ENCODE data around the gene IGFBPL1. TPM values are rescaled to one million over a fixed set of nuclear protein-coding genes. Genes with fewer than 3 reads are reported as not detected.

IGFBPL1 gene
- total RNA-seq, 3 donors from 2014 or later, result 0.38 to 0.63 TPM; not detected in 1

DNA sequence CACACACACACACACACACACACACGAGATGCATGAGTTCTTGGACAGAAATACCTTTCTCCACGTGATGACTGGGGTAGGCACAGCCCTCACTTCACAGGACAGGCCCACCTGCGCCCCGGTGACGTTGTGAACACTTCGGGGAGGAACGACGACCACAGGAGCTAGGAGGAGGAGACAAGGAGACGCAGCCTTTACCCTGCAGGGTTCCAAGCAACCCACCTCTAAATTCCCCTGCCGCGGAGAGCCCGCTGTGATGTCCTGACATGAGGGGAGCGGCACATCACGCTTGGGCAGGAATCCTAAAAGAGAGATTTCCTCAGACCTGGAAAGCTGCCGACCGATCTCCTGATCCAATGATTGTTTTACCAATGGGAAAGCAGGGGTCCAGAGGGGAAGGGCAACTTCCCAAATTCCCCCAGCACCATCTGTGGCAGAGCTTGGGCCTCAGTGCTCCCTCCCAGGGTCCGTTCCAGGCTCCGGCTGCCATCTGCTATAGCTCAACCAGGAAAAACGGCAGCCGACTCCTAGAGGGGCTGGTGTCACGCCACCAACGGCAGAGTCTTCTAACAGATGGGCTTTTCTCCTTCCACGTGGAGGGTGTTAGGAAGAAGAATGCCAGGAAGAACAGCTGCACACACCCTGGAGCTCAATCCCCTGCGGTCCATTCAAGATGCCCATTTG is 10.1 kb downstream of the IGFBPL1 start:
- ATAC-seq, result no peak

DNA sequence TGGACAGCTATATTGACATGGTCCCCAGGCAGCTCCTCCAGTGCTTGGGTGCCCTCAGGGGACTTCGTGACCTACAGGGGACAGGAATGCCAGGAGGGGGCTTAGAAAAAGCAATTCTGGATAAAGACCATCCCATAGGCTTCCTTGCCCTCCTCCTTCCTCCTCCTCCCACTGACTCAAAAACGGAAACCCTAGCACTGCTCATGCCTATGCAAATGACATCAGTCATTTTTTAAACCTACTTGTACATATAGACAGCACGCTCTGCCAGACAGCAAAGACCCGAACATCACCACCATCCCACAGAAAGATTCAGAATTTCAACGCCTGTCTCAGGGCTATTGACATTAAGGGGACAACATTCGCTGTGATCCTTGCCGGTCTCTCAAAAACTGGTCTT is 11.0 kb downstream of the IGFBPL1 start:
- DNase-seq (no peak), ATAC-seq (no peak)
- TF ChIP-seq, protein P1, sequence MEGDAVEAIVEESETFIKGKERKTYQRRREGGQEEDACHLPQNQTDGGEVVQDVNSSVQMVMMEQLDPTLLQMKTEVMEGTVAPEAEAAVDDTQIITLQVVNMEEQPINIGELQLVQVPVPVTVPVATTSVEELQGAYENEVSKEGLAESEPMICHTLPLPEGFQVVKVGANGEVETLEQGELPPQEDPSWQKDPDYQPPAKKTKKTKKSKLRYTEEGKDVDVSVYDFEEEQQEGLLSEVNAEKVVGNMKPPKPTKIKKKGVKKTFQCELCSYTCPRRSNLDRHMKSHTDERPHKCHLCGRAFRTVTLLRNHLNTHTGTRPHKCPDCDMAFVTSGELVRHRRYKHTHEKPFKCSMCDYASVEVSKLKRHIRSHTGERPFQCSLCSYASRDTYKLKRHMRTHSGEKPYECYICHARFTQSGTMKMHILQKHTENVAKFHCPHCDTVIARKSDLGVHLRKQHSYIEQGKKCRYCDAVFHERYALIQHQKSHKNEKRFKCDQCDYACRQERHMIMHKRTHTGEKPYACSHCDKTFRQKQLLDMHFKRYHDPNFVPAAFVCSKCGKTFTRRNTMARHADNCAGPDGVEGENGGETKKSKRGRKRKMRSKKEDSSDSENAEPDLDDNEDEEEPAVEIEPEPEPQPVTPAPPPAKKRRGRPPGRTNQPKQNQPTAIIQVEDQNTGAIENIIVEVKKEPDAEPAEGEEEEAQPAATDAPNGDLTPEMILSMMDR (IDR thresholded peaks at IDR 0.05), result no peak
- intact Hi-C loops (cut with DNase I, micrococcal nuclease), result no loop called here
- Histone ChIP-seq H3K4me1 (ENCODE audit: low read depth) (no peaks in the 10 kb centered on the region), H3K9me3 (no peaks in the 10 kb centered on the region), H3K4me3 (no peak overlapping the region), H3K36me3 (ENCODE audit: low read depth) (no peaks in the 10 kb centered on the region)

More for the DNA sequence above, 10.1 kb downstream of the IGFBPL1 start:
- H3K4me3 ChIP-seq, result no peak overlapping the region
- no peaks in the 10 kb centered on the region for H3K4me1 ChIP-seq (ENCODE audit: low read depth)
- no peaks in the 10 kb centered on the region for H3K36me3 ChIP-seq (ENCODE audit: low read depth)
- TF ChIP-seq, protein P1 (IDR thresholded peaks at IDR 0.05), result no peak
- no peaks in the 10 kb centered on the region for H3K9me3 ChIP-seq
- intact Hi-C loops (cut with DNase I, micrococcal nuclease), result no loop called here
- no peak for DNase-seq

DNA sequence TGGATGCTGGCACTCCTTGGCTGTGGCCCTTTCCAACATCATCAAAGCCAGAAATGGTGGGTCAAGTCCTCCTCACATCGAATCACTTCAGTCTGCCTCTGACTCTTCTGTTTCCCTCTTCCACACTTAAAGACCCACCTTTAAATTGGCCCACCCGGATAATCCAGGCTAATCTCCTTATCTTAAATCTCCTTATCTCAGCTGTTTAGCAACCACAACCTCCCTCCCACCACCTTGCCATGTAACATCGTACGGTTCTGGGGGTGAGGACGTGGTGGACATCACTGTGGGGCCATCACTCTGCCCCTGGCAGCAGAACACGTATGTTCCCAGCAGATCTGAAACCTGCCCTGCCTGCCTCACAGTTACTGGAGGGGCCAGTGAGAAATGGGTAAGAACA is 11.5 kb downstream of the IGFBPL1 start:
- Histone ChIP-seq H3K36me3 (ENCODE audit: low read depth) (no peaks in the 10 kb centered on the region), H3K4me1 (ENCODE audit: low read depth) (no peaks in the 10 kb centered on the region), H3K4me3 (no peak overlapping the region), H3K9me3 (no peaks in the 10 kb centered on the region)
- ATAC-seq, result no peak
- no peak for DNase-seq
- intact Hi-C loops (cut with DNase I, micrococcal nuclease), result no loop called here
- TF ChIP-seq, protein P1 (IDR thresholded peaks at IDR 0.05), result no peak

GRCh38 chr9:38408719-38409118 is 15.5 kb downstream of the IGFBPL1 start:
- Histone ChIP-seq H3K4me3 (no peak overlapping the region), H3K9me3 (no peaks in the 10 kb centered on the region), H3K36me3 (ENCODE audit: low read depth) (no peaks in the 10 kb centered on the region), H3K4me1 (ENCODE audit: low read depth) (no peaks in the 10 kb centered on the region)
- intact Hi-C loops (cut with DNase I, micrococcal nuclease), result no loop called here
- ATAC-seq, result no peak
- TF ChIP-seq, protein P1 (IDR thresholded peaks at IDR 0.05), result no peak
- DNase-seq, result no peak

DNA sequence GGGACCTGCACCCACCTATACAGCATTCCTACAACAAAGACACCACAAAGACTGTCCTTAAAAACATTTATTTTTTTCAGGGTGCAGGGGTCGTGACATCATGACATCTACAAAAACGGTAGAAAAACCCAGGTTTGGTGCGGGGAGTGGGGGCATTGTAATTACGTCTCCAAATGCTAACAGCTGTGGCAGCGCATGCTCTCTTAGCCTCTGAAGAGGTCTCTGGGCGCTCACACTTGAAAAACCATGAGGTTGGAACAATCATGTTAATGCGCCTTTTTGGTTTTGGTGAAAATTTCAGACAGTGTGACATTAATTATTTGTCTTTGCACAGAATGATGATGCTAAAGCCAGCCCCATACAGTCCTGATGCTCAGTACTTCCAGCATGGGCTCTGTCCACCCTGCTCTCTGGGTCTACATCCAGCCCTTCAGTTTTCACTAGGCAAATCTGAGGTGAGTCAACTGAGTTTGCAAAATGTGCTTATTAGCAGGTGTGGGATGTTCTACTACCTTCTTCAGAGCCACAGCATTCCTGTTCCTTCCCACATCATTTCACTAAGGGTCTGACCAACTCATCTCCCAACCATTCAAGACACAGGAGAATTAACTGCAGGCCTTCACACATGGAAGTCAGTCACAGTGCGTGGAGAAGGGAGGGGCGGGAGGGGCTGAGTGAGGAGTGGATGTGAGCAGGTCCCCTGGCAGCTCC is 17.6 kb downstream of the IGFBPL1 start:
- ATAC-seq (no peak), DNase-seq (no peak)
- no peaks in the 10 kb centered on the region for H3K4me1 ChIP-seq (ENCODE audit: low read depth)
- no peak overlapping the region for H3K4me3 ChIP-seq
- H3K9me3 ChIP-seq, result no peaks in the 10 kb centered on the region
- TF ChIP-seq, protein P1 (IDR thresholded peaks at IDR 0.05), result no peak
- no peaks in the 10 kb centered on the region for H3K36me3 ChIP-seq (ENCODE audit: low read depth)
- intact Hi-C loops (cut with DNase I, micrococcal nuclease), result no loop called here
